Left ventricle myocardium inferior (tissue), 1 donor: Measurements from ENCODE around the gene MIEN1. TPM values are rescaled to one million over a fixed set of nuclear protein-coding genes. Genes with fewer than 3 reads are reported as not detected.

Experiments
- microRNA-seq: library from miRNA; unstranded; fragments of <30 nt; microRNA quantifications from one replicate; pipeline ENCODE4 v1.2.0, GENCODE V29; 2020
- total RNA-seq: library from RNA; stranded (reverse); fragmentation: NEBNext Ultra II Directional; extraction: Animal tissue kit (Norgen Biotek cat#: 25700); gene quantifications from one replicate; pipeline ENCODE4 v1.2.1, GENCODE V29; 2021
- donor health status: DM: no; HTN: yes; CAD: no; lungs with severe emphysema.

MIEN1 gene
- total RNA-seq, 1 donor from 2014 or later = 57.1 TPM

Small RNAs within 50 kb of the gene (microRNA-seq; reads per million reads assigned to microRNA genes)
- gene MIR4728 = not detected

Other genes with a start within 250 kb of the MIEN1 start
- not detected for gene NEUROD2, start 122.6 kb downstream of the MIEN1 start, total RNA-seq
- gene PPP1R1B, start 103.6 kb downstream of the MIEN1 start, total RNA-seq = 0.36 TPM
- gene STARD3, start 93.4 kb downstream of the MIEN1 start, total RNA-seq = 15.7 TPM
- gene TCAP, start 65.2 kb downstream of the MIEN1 start, total RNA-seq = 5,825 TPM
- 7.6 TPM for gene PNMT, start 62.1 kb downstream of the MIEN1 start, total RNA-seq
- gene PGAP3, start 42.5 kb downstream of the MIEN1 start, total RNA-seq = 10.7 TPM
- 61.0 TPM for gene ERBB2, start 30.5 kb downstream of the MIEN1 start, total RNA-seq
- 1.1 TPM for gene GRB7, start 7.4 kb upstream of the MIEN1 start, total RNA-seq
- gene IKZF3, start 133.8 kb upstream of the MIEN1 start, total RNA-seq = 0.16 TPM
- gene ZPBP2, start 137.7 kb upstream of the MIEN1 start, total RNA-seq = not detected
- gene GSDMB, start 188.1 kb upstream of the MIEN1 start, total RNA-seq = 2.8 TPM
- gene ORMDL3, start 197.1 kb upstream of the MIEN1 start, total RNA-seq = 44.7 TPM
- gene LRRC3C, start 197.2 kb upstream of the MIEN1 start, total RNA-seq = not detected
- gene GSDMA, start 232.5 kb upstream of the MIEN1 start, total RNA-seq = 0.66 TPM